ENCODE measurements around the gene CNTNAP2. TPM values are rescaled to one million over a fixed set of nuclear protein-coding genes. Genes with fewer than 3 reads are reported as not detected.

The CNTNAP2 gene
- total and polyA plus RNA-seq, 2 of the 8 experiments (the other 6 are each of a cell fraction or from before 2014, with no cell fraction given), result 27.9 to 71.0 TPM

GRCh38 chr7:147415991-147416390 is 1299.4 kb downstream of the CNTNAP2 start (continued):
- TF ChIP-seq RBBP5 (IDR thresholded peaks at IDR 0.05; ENCODE audit: borderline replicate concordance, low read depth, low read length) (no peak), ZNF274 (IDR thresholded peaks at IDR 0.05; ENCODE audit: borderline replicate concordance, extremely low read depth, low read length) (no peak), USF2 (IDR thresholded peaks at IDR 0.05; ENCODE audit: low read length) (no peak)
